ENCODE results near the gene DTYMK. TPM values are rescaled to one million over a fixed set of nuclear protein-coding genes. Genes with fewer than 3 reads are reported as not detected.

The DTYMK gene
- total and polyA plus RNA-seq, 12 donors = 6.4 to 18.5 (median 9.4) TPM

DNA sequence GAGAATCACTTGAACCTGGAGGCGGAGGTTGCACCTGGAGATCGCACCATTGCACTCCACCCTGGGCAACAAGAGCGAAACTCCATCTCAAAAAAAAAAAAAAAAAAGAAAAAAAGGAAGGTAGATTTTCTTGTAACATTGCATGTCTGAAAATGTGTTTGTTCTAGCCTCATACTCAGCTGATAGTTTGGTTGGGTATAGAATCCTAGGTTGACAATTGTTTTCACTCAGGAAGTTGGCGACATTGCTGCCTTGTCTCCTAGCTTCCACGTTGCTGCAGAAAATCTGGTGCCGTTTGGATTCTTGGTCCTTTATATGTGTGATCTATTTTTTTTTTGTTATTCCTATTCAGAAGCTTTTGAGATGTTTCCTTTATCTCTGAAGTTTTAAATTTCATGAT is 19.9 kb upstream of the DTYMK start:
- intact Hi-C loops (cut with DNase I) = no loop called here
- Histone ChIP-seq H3K27me3 (no peaks in the 10 kb centered on the region), H3K9me3 (peaks cover 0 to 11% (median 0%) of the 10 kb centered on the region in 11 donors), H3K4me3 (no peak overlapping the region), H3K36me3 (peaks cover 0 to 78% (median 55%) of the 10 kb centered on the region in 9 donors), H3K4me1 (peaks cover 3 to 15% (median 10%) of the 10 kb centered on the region in 9 donors), H3K27ac (no peak overlapping the region)
- TF ChIP-seq, protein P1, sequence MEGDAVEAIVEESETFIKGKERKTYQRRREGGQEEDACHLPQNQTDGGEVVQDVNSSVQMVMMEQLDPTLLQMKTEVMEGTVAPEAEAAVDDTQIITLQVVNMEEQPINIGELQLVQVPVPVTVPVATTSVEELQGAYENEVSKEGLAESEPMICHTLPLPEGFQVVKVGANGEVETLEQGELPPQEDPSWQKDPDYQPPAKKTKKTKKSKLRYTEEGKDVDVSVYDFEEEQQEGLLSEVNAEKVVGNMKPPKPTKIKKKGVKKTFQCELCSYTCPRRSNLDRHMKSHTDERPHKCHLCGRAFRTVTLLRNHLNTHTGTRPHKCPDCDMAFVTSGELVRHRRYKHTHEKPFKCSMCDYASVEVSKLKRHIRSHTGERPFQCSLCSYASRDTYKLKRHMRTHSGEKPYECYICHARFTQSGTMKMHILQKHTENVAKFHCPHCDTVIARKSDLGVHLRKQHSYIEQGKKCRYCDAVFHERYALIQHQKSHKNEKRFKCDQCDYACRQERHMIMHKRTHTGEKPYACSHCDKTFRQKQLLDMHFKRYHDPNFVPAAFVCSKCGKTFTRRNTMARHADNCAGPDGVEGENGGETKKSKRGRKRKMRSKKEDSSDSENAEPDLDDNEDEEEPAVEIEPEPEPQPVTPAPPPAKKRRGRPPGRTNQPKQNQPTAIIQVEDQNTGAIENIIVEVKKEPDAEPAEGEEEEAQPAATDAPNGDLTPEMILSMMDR (IDR thresholded peaks at IDR 0.05) = no peak
- 98 to 99% methylated on average over 6 of the region's 6 CpGs for WGBS, 2 donors
- ATAC-seq = no peak
- DNase-seq = no peak

DNA sequence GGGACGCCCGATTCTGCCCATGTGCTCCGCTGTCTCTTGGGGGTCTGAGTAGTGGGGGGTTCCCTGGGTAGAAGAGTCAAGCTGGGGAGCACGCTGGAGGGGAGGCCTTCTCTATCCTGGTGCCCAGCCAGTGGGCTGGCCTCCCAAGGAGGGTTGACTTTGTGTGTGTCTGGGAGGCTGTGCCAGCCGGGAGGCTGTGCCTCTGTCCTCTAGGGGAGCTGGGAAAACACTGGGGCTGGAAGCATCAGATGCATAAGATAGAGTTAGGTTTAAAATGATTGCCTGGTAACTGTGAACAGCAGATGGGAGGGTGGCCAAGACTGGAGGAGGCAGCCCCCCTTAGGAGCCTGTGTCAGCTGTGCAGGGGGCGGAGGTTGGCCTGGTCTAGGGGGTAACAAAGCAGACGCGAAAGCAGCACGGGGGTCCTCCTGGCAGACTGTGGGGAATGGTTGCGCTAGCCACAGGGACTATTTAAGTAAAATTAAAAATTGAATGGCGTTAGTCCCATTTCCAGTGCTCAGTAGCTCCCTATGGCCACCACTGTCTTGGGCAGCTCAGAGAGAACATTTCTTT is 16.5 kb upstream of the DTYMK start:
- WGBS, 2 donors = 37 to 44% methylated on average over 11 of the region's 11 CpGs
- TF ChIP-seq, protein P1 (IDR thresholded peaks at IDR 0.05) = no peak
- Histone ChIP-seq H3K9me3 (peaks cover 0 to 11% (median 0%) of the 10 kb centered on the region in 11 donors), H3K27ac (peak overlapping the region in 9 of 10 donors; percentile 69 to 95 (median 90)), H3K27me3 (no peaks in the 10 kb centered on the region), H3K36me3 (peaks cover 0 to 43% (median 25%) of the 10 kb centered on the region in 9 donors), H3K4me3 (peak overlapping the region; percentile 64 to 94 (median 81)), H3K4me1 (peaks cover 3 to 27% (median 19%) of the 10 kb centered on the region in 9 donors)
- DNase-seq = no peak
- intact Hi-C loops (cut with DNase I) = loop anchor here in 1 of 10 donors (5.0 kb wide), 1 partner anchor 174 kb away; no protein-coding TSS in a partner anchor
- peak in 5 of 8 donors; percentile 1 to 10 (median 3) for ATAC-seq

DNA sequence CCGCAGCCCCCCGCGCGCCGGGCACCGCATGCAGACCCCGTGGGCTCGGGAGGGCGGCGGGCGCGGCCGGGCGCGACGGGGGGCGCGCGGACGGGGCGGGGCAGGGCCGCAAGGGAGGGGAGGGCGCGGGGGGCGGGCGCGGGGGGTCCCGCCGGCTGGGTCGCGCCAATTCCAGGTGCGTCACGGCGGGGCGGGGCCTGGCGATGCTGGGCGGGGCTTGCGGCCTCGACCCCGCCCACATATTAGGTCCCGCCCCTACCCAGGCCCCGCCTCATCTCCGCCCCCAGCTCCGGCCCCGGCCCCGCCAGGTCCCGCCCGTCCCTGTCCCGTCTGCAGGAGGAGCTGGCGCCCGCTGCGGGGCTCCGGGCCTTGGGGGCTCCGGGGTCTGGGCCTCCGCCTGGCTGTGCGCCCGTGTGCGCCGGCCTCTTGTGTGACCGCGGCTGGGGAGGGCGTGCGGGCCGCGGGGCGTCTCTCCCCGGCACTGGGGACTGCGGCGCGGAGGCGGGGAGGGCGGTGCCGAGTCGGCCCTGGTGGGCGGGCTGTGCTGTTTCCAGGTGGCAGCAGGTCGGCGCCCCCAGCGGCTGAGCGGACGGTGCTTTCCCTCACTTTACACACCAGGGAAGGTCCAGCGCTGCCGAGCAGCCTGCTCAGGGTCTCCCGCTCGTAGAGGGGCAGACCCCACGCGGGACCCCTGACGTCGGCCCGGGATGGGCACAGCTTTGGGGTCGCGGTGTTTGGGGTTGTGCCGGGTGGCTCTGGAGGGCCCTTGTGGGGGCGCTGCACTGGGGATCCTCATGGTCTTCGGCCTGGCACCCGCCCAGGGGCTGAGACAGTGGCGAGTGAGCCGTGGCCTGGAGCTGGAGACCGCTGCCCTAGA is 15.8 kb upstream of the DTYMK start:
- Histone ChIP-seq H3K9me3 (peaks cover 0 to 11% (median 0%) of the 10 kb centered on the region in 11 donors), H3K4me1 (peaks cover 3 to 27% (median 19%) of the 10 kb centered on the region in 9 donors), H3K27me3 (no peaks in the 10 kb centered on the region), H3K4me3 (peak overlapping the region; percentile 64 to 94 (median 81)), H3K27ac (peak overlapping the region; percentile 85 to 95 (median 89)), H3K36me3 (peaks cover 0 to 36% (median 19%) of the 10 kb centered on the region in 9 donors)
- ATAC-seq = peak; percentile 89 to 94 (median 92)
- WGBS, 2 donors = 0 to 1% methylated on average over 55 to 88 of the region's 98 CpGs
- intact Hi-C loops (cut with DNase I) = loop anchor here in 2 of 10 donors (1.0 to 5.0 kb wide), 2 partner anchors 32 to 175 kb away; partner anchors contain the start of gene D2HGDH (in 1 of the 2)
- peak; percentile 76 to 88 for DNase-seq
- TF ChIP-seq, protein P1 (IDR thresholded peaks at IDR 0.05) = peak in 7 of 9 donors; percentile 31 to 68 (median 42)

All from heart right ventricle (tissue), 16 donors.